Eye (tissue), 1 donor: Measurements from ENCODE around the gene PHB1.
"Not testable (repeated sequence)": the region's sequence is repeated elsewhere in the genome, so short reads cannot be mapped to it uniquely, and the experiment has no call there.

Experiments
- DNase-seq: peaks from one replicate; pipeline ENCODE4 v3.0.0-alpha.2; 2015

Gene PHB1

DNA sequence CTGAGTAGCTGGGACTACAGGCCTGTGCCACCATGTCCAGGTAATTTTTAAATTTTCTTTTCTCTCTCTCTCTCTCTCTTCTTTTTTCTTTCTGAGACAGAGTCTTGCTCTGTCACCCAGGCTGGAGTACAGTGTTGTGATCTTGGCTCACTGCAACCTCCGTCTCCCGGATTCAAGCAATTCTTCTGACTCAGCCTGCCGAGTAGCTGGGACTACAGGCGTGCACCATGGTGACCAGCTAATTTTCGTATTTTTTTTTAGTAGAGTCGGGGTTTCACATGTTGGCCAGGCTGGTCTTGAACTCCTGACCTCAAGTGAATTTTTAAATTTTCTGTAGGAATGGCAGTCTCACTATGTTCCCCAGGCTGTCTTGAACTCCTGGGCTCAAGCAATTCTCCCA is 41.6 kb downstream of the PHB1 start:
- no peak for DNase-seq

DNA sequence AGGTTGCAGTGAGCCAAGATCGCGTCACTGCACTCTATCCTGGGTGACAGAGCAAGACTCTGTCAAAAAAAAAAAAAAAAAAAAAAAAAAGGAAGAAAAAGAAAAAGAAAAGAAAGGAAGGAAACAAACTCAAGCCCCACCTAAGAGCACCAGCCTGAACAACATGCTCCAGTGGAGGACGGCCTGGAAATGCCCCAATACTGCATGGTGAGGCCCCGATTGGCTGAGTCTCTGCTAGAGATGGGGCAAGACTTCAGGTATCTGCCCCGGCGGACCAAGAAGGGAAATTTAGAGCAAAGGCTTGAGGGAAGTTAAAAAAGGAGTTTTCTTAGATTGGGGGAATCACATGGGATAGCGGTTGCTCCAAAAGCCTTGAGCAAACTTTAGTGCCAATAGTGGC is 42.3 kb downstream of the PHB1 start:
- no peak for DNase-seq

DNA sequence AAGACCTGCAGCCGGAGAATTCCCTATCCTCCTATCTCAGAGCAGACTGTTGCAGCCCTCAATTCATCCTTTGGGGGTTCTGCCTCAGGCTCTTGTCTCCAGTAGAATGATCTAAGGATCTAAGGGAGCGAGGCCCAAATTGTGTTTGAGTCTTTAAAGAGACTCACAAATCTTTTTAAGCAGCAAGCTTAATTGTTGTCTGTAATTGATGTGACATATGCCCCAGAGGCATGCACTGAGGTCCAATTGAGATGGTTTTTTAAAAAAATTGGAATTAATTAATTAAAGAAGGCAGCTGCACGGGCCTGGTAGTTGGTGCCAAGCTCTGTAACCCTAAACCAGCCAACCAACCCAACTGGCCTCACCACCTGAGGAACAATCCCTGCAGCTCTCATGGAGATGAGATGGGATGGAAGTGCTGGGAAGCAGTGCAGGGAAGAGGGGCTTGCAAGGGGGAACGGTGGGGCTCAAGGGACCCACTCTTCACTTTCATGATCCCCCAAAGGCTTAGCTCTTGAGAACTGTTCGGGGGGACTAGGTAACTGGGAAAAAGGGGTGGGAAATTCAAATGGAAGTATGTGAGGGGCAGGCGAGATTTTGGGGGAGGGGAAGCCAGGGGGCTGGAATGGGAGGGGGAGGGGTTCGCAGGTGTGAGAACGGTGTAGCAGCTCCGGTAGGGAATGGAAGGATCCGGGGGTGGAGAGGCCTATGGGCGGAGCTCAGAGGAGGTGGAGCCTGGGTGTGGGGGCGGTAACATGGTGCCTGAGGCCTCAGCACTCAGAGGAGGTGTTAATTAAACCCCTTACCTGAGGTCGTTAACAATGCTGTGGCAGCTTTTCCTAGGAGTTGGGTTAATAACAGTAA is 43.5 kb downstream of the PHB1 start:
- DNase-seq, result peak; percentile 57

DNA sequence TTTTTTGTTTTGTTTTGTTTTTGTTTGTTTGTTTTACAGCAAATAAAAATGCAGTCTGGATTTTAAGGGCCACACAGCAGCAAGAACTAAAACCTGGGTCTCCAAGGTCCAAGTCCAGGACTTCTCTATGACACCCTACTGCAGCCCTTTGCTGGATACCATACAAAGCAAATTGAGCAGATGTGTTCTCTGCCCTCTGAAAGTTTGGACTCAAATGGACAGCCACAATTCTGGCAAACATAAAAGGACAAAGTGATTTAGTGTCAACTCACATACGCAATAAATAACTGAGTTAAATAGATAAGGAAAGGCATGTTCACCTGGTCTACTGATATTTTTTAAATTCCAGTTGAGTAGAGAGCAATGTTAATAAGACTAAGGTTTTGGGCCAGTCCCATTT is 44.9 kb downstream of the PHB1 start:
- DNase-seq, result no peak

DNA sequence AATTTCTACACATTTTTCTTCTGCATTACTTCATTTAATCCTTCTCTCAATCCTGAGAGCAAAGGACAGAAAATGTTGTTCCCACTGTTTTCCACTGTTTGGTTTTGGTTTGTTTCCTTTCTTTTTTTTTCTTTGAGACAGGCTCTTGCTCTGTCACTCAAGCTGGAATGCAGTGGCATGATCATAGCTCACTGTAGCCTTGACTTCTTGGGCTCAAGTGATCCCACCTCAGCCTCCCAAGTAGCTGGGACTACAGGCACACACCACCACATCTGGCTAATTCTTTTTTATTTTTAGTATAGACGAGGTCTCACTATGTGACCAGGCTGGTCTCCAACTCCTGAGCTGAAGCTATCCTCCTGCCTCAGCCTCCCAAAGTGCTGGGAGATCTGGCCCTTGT is 45.6 kb downstream of the PHB1 start:
- no peak for DNase-seq

DNA sequence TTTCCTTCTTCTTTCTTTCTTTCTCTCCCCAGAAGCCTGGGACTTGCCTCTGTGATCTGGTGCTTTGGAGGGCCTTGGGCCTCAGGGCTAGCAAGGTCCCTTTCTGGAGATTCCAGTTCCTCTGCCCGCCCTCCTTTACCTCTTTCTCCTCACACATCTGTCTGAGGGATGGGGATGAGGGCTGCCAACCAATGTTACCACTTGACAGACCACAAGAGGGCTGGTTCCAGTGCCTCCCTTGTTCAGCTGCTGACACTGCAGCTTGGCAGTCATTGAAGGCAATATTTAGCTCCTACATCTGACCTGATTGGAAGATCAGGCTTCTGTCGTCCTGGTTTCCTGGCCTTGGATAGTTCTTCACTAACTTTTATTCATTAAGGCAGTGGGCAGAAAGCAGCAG is 49.0 kb downstream of the PHB1 start:
- DNase-seq, result peak; percentile 19

DNA sequence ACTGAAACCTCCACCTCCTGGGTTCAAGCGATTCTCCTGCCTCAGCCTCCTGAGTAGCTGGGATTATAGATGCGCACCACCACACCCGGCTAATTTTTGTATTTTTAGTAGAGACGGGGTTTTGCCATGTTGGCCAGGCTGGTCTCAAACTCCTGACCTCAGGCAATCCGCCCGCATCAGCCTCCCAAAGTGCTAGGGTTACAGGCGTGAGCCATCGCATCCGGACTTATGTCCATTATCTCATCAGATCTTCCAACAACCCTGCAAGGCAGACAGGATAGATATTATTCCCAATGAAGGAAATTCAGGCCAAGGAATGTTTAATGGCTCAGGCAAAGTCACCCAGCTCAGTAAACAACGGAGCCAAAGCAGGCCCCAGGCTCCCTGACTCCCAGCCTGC is 49.6 kb downstream of the PHB1 start:
- DNase-seq, result not testable (repeated sequence)

DNA sequence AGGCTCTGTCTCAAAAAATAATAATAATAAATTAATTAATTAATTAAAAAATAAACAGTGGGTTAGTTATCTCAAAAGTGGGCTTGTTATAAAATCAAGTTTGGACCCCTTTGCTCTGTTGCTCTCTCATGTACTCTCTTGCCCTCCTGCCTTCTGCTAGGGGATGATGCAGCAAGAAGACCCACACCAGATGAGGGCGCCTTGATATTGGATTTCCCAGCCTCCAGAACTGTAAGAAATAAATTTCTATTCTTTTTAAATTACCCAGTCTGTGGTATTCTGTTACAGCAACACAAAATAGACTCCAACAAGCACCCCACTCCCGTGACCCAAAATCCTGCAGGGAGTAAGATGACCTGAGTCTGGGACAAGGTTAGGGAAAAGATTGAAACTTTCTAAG is 50.6 kb downstream of the PHB1 start:
- no peak for DNase-seq

DNA sequence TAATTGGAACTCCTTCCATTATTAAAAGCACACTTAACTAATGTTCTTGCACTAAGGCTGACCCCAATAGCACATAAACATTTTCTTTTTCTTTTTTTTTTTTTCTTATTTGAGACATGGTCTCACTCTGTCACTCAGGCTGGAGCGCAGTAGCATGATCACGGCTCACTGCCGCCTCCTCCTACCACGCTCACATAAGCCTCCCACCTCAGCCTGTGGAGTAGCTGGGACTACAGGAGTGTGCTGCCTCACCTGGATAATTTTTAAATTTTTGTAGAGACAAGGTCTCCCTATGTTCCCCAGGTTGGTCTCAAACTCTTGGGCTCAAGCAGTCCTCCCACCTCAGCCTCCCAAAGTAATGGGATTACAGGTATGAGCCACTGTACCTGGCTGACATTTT is 51.4 kb downstream of the PHB1 start:
- no peak for DNase-seq

DNA sequence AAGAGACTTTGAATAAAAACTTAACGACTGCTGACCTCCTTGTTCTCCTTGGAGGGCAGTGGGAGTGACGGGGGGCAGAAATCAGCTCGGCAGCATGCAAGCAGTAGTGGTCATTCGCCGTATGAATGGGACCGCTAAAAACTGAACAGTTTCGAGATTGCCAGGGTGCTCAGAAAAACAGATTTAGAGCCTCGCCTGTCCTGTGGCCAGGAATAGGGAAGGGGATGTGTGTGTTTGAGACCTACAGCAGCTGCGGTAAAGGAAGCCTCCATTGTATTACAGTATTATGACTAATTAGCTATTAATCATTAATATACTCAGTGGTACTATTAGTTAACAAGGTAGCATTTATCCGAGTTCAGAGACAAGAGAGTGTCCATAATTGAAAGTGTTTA is 52.0 kb downstream of the PHB1 start:
- DNase-seq, result no peak

DNA sequence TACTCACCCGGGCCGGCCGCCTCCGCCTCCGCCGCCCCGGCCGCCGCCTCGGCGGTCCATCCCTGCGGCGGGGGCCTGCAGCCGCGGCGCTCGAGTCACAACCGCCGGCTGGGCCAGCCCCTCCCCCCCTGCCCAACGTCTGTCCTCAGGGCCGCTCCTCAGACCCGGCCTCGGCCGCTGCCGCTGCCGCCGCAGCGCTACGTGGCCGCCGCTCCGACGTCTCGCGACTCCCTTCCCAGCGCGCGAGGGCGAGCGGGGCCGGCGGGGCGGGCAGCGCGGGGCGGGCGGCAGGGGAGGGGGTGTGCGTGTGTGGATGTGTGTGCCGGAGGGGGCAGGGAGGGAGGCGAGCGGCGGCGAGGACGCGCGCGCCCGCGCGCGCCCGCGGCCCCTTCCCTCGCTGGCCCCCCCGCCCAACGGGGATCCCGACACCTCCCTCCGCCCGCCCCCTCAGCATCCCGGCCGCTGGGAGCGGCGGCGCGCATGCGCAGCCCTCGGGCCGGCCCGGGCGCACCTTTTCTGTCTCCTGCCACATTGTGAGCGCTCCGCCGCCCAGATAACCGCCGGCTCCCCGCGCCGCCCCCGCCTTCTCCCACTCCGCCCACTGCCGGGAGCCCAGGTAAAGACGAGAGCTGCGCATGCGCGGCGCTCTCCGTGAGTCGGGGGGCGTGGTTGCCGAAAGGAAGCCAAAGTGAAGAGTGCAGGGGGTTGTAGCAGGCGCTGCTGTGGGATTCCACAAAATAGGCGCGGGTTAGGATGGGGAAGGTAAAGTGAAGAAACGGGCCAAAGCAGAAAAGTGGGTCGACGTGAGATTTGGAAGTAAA is 52.6 kb downstream of the PHB1 start, which contains the start of gene ZNF652:
Gene ZNF652 (minus strand): TSS at position 349 of the 821 bp plus-strand sequence. CDS start 44,525 bp downstream, outside the sequence.
- DNase-seq, result peak; percentile 95

DNA sequence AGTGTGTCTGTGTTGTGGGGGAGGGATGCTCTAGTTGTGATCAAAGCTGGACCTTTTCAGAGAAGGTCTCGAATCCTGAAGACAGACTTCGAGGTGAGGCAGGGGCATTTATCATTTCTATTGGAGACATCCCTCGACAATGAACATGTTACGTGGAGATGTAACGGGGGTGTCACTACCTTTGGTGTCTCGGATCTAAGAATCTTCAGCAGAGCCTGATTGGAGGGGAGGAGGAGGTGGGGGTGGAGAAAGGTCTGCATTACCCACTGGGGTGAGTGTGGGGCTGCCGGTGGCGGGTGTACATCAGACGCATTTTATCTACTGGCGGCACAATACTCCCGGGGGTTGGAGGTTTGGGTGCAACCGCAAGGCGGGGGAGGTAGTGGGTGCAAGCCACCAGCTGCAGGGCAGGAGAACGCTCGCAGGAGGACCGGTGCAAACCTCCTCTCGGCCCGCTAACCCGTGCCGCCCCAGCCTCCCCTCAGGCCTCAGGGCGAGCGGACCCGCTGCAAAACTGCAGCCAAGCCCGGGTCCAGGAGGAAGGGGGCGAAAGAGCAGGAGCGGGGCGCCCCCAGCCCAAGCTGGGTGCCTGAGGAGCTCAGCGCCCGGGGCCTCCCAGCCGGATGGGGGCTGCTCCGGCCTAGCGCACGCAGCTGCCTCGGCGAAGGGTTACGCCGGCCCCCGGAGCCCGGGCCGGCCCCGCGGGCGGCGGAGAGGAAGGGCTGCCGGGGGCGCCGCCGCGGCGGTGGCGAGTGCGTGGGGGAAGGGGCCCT is 53.4 kb downstream of the PHB1 start:
- peak; percentile 74 for DNase-seq

DNA sequence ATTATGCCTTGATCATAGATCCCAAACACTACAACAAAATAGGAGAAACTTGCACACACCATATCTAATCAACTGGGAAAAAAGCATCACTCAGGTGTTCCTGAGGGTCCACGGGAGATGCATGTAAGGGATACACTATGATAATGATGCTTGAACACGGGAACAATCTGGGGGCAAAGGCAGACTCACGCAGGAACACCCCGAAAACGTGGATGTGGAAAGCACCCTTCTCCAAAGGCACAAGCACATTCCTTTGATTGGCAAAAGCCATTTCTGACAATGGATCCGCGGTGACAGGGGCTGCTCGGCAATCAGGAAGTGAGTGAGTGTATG is 53.9 kb downstream of the PHB1 start:
- DNase-seq, result no peak

DNA sequence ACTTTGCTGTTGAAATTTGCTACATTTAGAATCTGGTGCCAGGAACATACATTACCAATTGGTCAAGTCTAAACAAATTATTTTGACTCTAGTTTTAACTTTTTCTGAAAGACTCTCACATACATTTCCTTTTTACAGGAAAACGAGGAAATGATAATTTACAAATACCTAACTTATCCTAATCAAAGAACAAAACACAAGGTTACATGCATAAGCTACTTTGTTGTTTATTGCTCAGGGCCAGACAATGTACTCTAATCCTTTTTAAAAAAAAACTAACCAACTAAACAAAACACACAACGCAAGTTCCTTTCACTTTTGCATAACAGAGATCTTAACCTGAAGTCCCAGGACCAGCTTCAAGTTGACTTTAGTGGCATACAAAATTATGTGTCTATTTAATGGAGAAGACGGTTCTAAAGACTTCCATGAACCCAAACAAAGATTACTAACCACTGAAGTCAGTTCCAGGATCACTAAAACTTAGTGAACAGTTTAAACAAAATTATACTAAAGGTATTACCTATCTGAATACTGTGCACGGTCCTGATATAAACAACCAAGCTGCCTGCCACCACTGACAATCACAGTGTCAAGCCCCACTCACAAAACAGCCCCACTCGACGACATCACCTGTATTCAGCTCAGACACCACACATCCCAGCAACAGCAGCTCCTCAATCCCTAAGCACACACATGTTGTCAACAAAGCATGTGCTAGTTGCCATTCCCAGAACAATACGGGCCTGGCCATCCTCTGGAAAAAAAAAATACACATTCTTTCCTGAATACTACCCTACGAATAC is 54.5 kb downstream of the PHB1 start:
- no peak for DNase-seq

DNA sequence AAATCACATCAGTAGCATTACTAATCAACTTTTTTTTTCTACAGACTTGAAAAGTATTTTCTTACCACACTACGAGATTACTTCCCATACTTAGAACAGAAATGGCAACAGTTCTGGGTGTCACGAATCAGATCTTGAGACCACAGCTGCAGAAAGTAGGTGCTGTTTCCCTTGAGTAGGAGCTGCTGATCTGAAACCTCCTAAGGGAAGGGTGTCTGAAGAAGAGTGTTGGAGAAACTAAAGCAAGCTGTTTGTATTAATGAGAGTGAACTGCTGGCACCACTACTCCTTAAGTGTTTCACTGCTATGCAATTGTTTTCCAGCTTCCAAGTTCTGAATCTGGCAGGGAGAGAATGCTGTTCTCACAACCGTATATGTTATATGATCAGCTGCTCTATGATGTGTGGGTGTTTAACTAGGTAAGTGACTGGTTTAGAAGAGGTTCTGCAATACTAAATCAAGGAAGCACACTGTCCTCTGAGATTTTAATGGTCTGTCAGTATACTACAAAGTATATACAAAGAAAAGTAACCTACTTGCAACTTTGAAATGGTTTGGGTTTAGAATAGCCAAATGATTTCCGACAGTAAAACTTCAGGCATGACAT is 55.9 kb downstream of the PHB1 start:
- no peak for DNase-seq

DNA sequence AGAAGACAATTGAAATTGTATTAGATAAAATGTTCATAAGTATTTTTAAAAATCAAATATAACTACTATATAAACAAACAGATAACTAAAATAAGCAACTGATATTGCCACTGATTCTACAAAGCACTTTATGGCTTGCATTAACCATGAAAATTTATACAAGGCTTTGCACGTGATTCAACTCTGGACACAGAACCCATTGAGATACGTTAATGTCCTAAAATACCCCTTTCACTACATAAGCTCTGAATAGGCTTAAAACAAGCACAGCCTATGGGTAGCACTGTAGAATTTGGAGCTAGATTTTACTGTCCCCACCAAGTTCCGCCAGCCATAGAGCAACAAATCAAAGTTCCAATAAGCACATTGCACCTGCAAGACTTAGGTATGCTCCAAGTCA is 57.2 kb downstream of the PHB1 start:
- no peak for DNase-seq

DNA sequence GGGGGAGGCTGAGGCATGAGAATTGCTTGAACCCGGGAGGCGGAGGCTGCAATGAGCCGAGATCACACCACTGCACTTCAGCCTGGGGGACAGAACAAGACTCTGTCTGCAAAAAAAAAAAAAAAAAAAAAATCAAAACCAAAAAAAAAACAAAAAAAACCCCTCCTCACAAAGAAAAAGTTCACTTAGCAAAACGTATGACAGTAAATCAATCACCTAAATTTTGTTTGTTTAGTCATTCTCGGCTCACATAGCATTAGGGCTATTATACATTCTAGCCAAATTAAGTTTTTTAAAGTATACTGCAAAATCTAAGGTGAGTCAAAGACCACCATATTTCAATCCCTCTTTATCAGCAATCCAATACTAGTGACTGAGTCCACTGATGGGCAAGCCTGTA is 58.4 kb downstream of the PHB1 start:
- no peak for DNase-seq
